K562 (cell line): ENCODE results near the gene LMX1B. TPM values are rescaled to one million over a fixed set of nuclear protein-coding genes. Genes with fewer than 3 reads are reported as not detected.

Source experiments
- CHD7 ChIP-seq: fragments of 200-600 bp; sonication (generic); IDR thresholded peaks from one replicate; pipeline ENCODE4 v1.6.1; 2012; ENCODE audit warnings: mild to moderate bottlenecking, low read depth, low read length, inconsistent platforms
- ERF ChIP-seq: fragments of 450-650 bp; formaldehyde crosslinking; IDR thresholded peaks from 2 replicates; pipeline ENCODE4 v1.4.0; 2020; ENCODE audit warnings: mild to moderate bottlenecking, mixed read lengths
- polyA plus RNA-seq, 8 experiments: library from polyadenylated mRNA; depleted of rRNA in 4 of 8; stranded (reverse) in 5 of 8; unstranded in 3 of 8; fragments of >200 nt; fragmentation: Nextera tagmentation in 2 of 8; fragmentation: Illumina TruSeq in 1 of 8; extraction: Ambion mirVana in 2 of 8; extraction: Trizol in 1 of 8; gene quantifications; 2 replicates each; pipeline versions ENCODE4 v1.2.1 to v1.2.3, GENCODE V29; 2011 to 2014; ENCODE audit warnings: inconsistent platforms in 1 of 8, missing spikeins in 1 of 8
- total RNA-seq, 7 experiments: library from RNA; depleted of rRNA in 6 of 7; stranded (reverse); fragments of >200 nt in 6 of 7; fragmentation: Illumina TruSeq in 2 of 7; extraction: Trizol in 2 of 7; gene quantifications; 2 replicates each; pipeline versions ENCODE4 v1.2.1 to v1.2.3, GENCODE V29; 2011 to 2021; ENCODE audit warnings: low replicate concordance in 1 of 7

The LMX1B gene
- total and polyA plus RNA-seq, 9 of the 15 experiments (the other 6 are each of a cell fraction or from before 2014, with no cell fraction given): not detected

- no peak for TF ChIP-seq CHD7
- no peak for TF ChIP-seq ERF (CRISPR knock-in tag)
- TF ChIP-seq, all 486 proteins: peak for 0
Measured at GRCh38 chr9:126695701-126696400, 82.1 kb downstream of the LMX1B start (continued).
